H1 (cell line): ENCODE data around the gene SQOR. TPM values are rescaled to one million over a fixed set of nuclear protein-coding genes. Genes with fewer than 3 reads are reported as not detected.

Experiments
- CTCF ChIA-PET: fragments of 300-600 bp; sonication (Branson Sonifier 250); formaldehyde crosslinking; loops from one replicate; lab custom pipeline; 2021; ENCODE audit not compliant: partially characterized antibody; lab: Charles Lee
- POLR2A ChIA-PET: fragments of 300-600 bp; sonication (Branson Sonifier 250); formaldehyde crosslinking; loops from one replicate; lab custom pipeline; 2021; ENCODE audit warnings: inconsistent platforms; ENCODE audit not compliant: partially characterized antibody; lab: Charles Lee
- DNase-seq, 2 experiments: peaks; one replicate each; pipeline versions ENCODE4 v3.0.0 to v3.0.0-alpha.2; 2010 to 2022; ENCODE audit warnings: low spot score in 2 of 2, low read depth in 1 of 2, mixed read lengths in 1 of 2
- FAIRE-seq: peaks from 2 replicates; lab custom pipeline; 2011; peaks lifted over from hg19 to GRCh38; lab: Jason Lieb, UNC
- H2AFZ ChIP-seq: 2 replicates; pipeline ENCODE4 v1.8.1; 2012; ENCODE audit warnings: low read length, inconsistent platforms
- H2AK5ac ChIP-seq: 2 replicates; pipeline ENCODE4 v1.6.1; 2013; ENCODE audit warnings: low read depth, low read length
- H2BK120ac ChIP-seq: replicated peaks from 2 replicates; pipeline ENCODE3; 2013; ENCODE audit warnings: low read depth, low read length, inconsistent platforms
- H2BK12ac ChIP-seq: 2 replicates; pipeline ENCODE4 v1.6.1; 2013; ENCODE audit warnings: low read depth, low read length
- H2BK15ac ChIP-seq: 2 replicates; pipeline ENCODE4 v1.6.1; 2013; ENCODE audit warnings: low read length
- H2BK20ac ChIP-seq: 2 replicates; pipeline ENCODE4 v1.6.1; 2013; ENCODE audit warnings: low read length
- H2BK5ac ChIP-seq: 2 replicates; pipeline ENCODE4 v1.6.1; 2013; ENCODE audit warnings: low read depth, low read length
- H3K14ac ChIP-seq: 2 replicates; pipeline ENCODE4 v1.6.1; 2013; ENCODE audit warnings: inconsistent platforms; ENCODE audit not compliant: insufficient read length
- H3K18ac ChIP-seq: 2 replicates; pipeline ENCODE4 v1.6.1; 2013; ENCODE audit warnings: low read length; ENCODE audit errors: extremely low read depth
- H3K23ac ChIP-seq: 2 replicates; pipeline ENCODE4 v1.6.1; 2013; ENCODE audit warnings: inconsistent platforms; ENCODE audit not compliant: insufficient read length
- H3K23me2 ChIP-seq: 2 replicates; pipeline ENCODE4 v1.6.1; 2013; ENCODE audit warnings: low read depth, low read length
- H3K27ac ChIP-seq: 2 replicates; pipeline ENCODE4 v1.6.1; 2011; ENCODE audit warnings: low read depth, low read length, inconsistent platforms
- H3K27me3 ChIP-seq, 4 experiments: replicated peaks in 1 of 4; 1 replicate in 1 of 4; 2 replicates in 3 of 4; pipeline versions ENCODE4 v1.6.1 to v1.8.1; 2011 to 2013; ENCODE audit warnings: low read length in 3 of 4, mild to moderate bottlenecking in 3 of 4, inconsistent platforms in 2 of 4, mixed read lengths in 2 of 4, moderate library complexity in 1 of 4; ENCODE audit not compliant: control insufficient read depth in 3 of 4, insufficient read depth in 3 of 4; ENCODE audit errors: extremely low read depth in 1 of 4
- H3K36me3 ChIP-seq, 4 experiments: 2 replicates each; pipeline versions ENCODE4 v1.6.1 to v1.8.1; 2011 to 2013; ENCODE audit warnings: mild to moderate bottlenecking in 4 of 4, low read length in 3 of 4, moderate library complexity in 2 of 4, control low read depth in 1 of 4, inconsistent platforms in 1 of 4; ENCODE audit not compliant: insufficient read depth in 4 of 4, control insufficient read depth in 2 of 4
- H3K4ac ChIP-seq: replicated peaks from 2 replicates; pipeline ENCODE3; 2013; ENCODE audit warnings: low read length, low read depth, mixed read lengths, inconsistent platforms; ENCODE audit not compliant: insufficient read length
- H3K4me1 ChIP-seq, 4 experiments: replicated peaks in 1 of 4; 1 replicate in 1 of 4; 2 replicates in 3 of 4; pipeline versions ENCODE4 v1.6.1 to v1.8.1; 2011 to 2013; ENCODE audit warnings: low read length in 3 of 4, inconsistent platforms in 2 of 4, mixed read lengths in 1 of 4; ENCODE audit not compliant: insufficient read depth in 4 of 4, control insufficient read depth in 3 of 4
- H3K4me2 ChIP-seq, 2 experiments: 2 replicates each; pipeline versions ENCODE4 v1.6.1 to v1.8.1; 2011 to 2013; ENCODE audit warnings: low read depth in 2 of 2, low read length in 2 of 2, control low read depth in 1 of 2, inconsistent platforms in 1 of 2, mild to moderate bottlenecking in 1 of 2; ENCODE audit not compliant: insufficient read depth in 1 of 2
- H3K4me3 ChIP-seq, 4 experiments: fragments of 200-600, 300-600 bp in 1 of 4; sonication (generic), shearing (Covaris generic), sonication (Bioruptor Twin) in 1 of 4; 2 replicates each; pipeline versions ENCODE4 v1.5.1 to v1.8.1; 2011 to 2016; ENCODE audit warnings: low read length in 4 of 4, low read depth in 3 of 4, control low read depth in 2 of 4, inconsistent platforms in 2 of 4, mild to moderate bottlenecking in 2 of 4, mixed read lengths in 1 of 4, moderate library complexity in 1 of 4; ENCODE audit not compliant: insufficient read depth in 2 of 4; ENCODE audit errors: extremely low read depth in 1 of 4
- H3K56ac ChIP-seq: replicated peaks from 2 replicates; pipeline ENCODE3; 2013; ENCODE audit warnings: low read depth, mild to moderate bottlenecking, mixed read lengths, low read length, inconsistent platforms; ENCODE audit not compliant: insufficient read length
- H3K79me1 ChIP-seq: 2 replicates; pipeline ENCODE4 v1.6.1; 2013; ENCODE audit warnings: low read depth, low read length, control low read depth
- H3K79me2 ChIP-seq, 2 experiments: 2 replicates each; pipeline versions ENCODE4 v1.6.1 to v1.8.1; 2012 to 2013; ENCODE audit warnings: low read length in 2 of 2, mild to moderate bottlenecking in 2 of 2, inconsistent platforms in 1 of 2; ENCODE audit not compliant: insufficient read depth in 2 of 2, control insufficient read depth in 1 of 2
- H3K9ac ChIP-seq, 4 experiments: replicated peaks in 1 of 4; 1 replicate in 1 of 4; 2 replicates in 3 of 4; pipeline versions ENCODE4 v1.6.1 to v1.8.1; 2011 to 2013; ENCODE audit warnings: low read depth in 3 of 4, low read length in 3 of 4, control low read depth in 2 of 4, mild to moderate bottlenecking in 2 of 4, moderate library complexity in 2 of 4, inconsistent platforms in 1 of 4; ENCODE audit errors: extremely low read depth in 1 of 4
- H3K9me3 ChIP-seq, 2 experiments: 2 replicates each; pipeline versions ENCODE4 v1.6.1 to v1.8.1; 2012 to 2013; ENCODE audit warnings: mild to moderate bottlenecking in 2 of 2, moderate library complexity in 2 of 2, control low read depth in 1 of 2, inconsistent platforms in 1 of 2, low read depth in 1 of 2, low read length in 1 of 2, mixed read lengths in 1 of 2; ENCODE audit not compliant: insufficient read depth in 2 of 2
- H4K20me1 ChIP-seq, 2 experiments: replicated peaks in 1 of 2; 2 replicates each; pipeline versions ENCODE3 to v1.8.1; 2011 to 2013; ENCODE audit warnings: inconsistent platforms in 2 of 2, low read length in 2 of 2, mild to moderate bottlenecking in 1 of 2; ENCODE audit not compliant: insufficient read depth in 2 of 2, control insufficient read depth in 1 of 2
- H4K5ac ChIP-seq: 2 replicates; pipeline ENCODE4 v1.6.1; 2013; ENCODE audit warnings: low read length, low read depth, mixed read lengths, inconsistent platforms; ENCODE audit not compliant: insufficient read length
- H4K8ac ChIP-seq: 2 replicates; pipeline ENCODE4 v1.8.0; 2013; ENCODE audit warnings: mild to moderate bottlenecking, moderate library complexity, low read length, inconsistent platforms; ENCODE audit not compliant: insufficient read depth; ENCODE audit errors: extremely low read depth
- H4K91ac ChIP-seq: replicated peaks from 2 replicates; pipeline ENCODE3; 2013; ENCODE audit warnings: low read length, mixed read lengths, inconsistent platforms; ENCODE audit not compliant: insufficient read length
- GTF2F1 ChIP-seq: IDR thresholded peaks from 2 replicates; pipeline ENCODE4 v1.6.1; 2012; ENCODE audit warnings: low read depth, low read length, improper control_type of control experiment, borderline replicate concordance
- NANOG ChIP-seq: IDR thresholded peaks from 2 replicates; pipeline ENCODE4 v1.6.1; 2011; ENCODE audit warnings: low read length, low read depth, mild to moderate bottlenecking, inconsistent platforms; ENCODE audit not compliant: insufficient read depth, poor library complexity, severe bottlenecking
- RNF2 ChIP-seq: fragments of 200-900, 300-1000 bp; sonication (generic); IDR thresholded peaks from 2 replicates; pipeline ENCODE4 v1.7.1; 2016; ENCODE audit warnings: borderline replicate concordance, low read depth, mild to moderate bottlenecking, antibody characterized with exemption, low read length; ENCODE audit not compliant: poor library complexity, severe bottlenecking; ENCODE audit errors: missing control alignments
- SP2 ChIP-seq: IDR thresholded peaks from 2 replicates; pipeline ENCODE4 v1.6.1; 2012; ENCODE audit warnings: mild to moderate bottlenecking, low read length, inconsistent platforms
- TAF1 ChIP-seq: IDR thresholded peaks from 2 replicates; pipeline ENCODE4 v1.6.1; 2011; ENCODE audit warnings: mild to moderate bottlenecking, low read depth, low read length
- TCF12 ChIP-seq: IDR thresholded peaks from 2 replicates; pipeline ENCODE4 v1.6.1; 2011; ENCODE audit warnings: low read depth, mild to moderate bottlenecking, low read length
- TEAD4 ChIP-seq: IDR thresholded peaks from 2 replicates; pipeline ENCODE4 v1.6.1; 2012; ENCODE audit warnings: low read depth, low read length, inconsistent platforms, mixed read lengths
- WGBS, 2 experiments: shearing (Covaris generic) in 1 of 2; methylation state at CpG; one replicate each; pipeline versions ENCODE4 v1.1.6 to v1.1.7; 2013 to 2015; ENCODE audit warnings: low lambda C conversion rate in 2 of 2, mixed read lengths in 2 of 2, inconsistent platforms in 1 of 2, low coverage in 1 of 2, missing lambda C conversion rate in 1 of 2; ENCODE audit not compliant: insufficient replicate concordance in 2 of 2, insufficient coverage in 1 of 2, insufficient read length in 1 of 2; ENCODE audit errors: extremely low coverage in 1 of 2, missing lambda C conversion rate in 1 of 2; 5-methylcytosine and 5-hydroxymethylcytosine counted together
- polyA plus RNA-seq, 7 experiments: library from polyadenylated mRNA; depleted of rRNA in 3 of 7; stranded (reverse) in 5 of 7; unstranded in 2 of 7; fragments of >200 nt in 5 of 7; fragments of 200-250 nt in 2 of 7; gene quantifications; 1 replicate in 5 of 7; 2 replicates in 1 of 7; 4 replicates in 1 of 7; pipeline versions ENCODE4 v1.2.1 to v1.2.3, GENCODE V29; 2011 to 2013; ENCODE audit warnings: missing spikeins in 2 of 7, mixed read lengths in 2 of 7
- total RNA-seq: library from RNA; stranded (reverse); fragmentation: NEBNext Ultra II Directional; extraction: Animal tissue kit (Norgen Biotek cat#: 25700); gene quantifications from 2 replicates; pipeline ENCODE4 v1.2.1, GENCODE V29; 2021

SQOR gene
- total and polyA plus RNA-seq, 2 of the 8 experiments (the other 6 are each of a cell fraction or from before 2014, with no cell fraction given), result 0.20 to 0.22 TPM

GRCh38 chr15:45637141-45637540 is 2.3 kb downstream of the SQOR start:
- CTCF ChIA-PET, result interaction anchor here (1.0 kb wide), 1 partner anchor 23 kb away, joined by 3 read pairs; no protein-coding TSS in a partner anchor
- no peaks in the 10 kb centered on the region for H3K79me2 ChIP-seq
- H3K23me2 ChIP-seq, result peaks cover 10% of the 10 kb centered on the region; the same call in 1 of the 2 replicates
- no peak overlapping the region for H2BK120ac ChIP-seq
- no peak overlapping the region for H2BK12ac ChIP-seq
- no peak overlapping the region for H4K8ac ChIP-seq
- H3K23ac ChIP-seq, result no peak overlapping the region
- no peaks in the 10 kb centered on the region for H3K9me3 ChIP-seq
- no peaks in the 10 kb centered on the region for H4K20me1 ChIP-seq
- no peak overlapping the region for H3K56ac ChIP-seq
- H2AK5ac ChIP-seq, result no peak overlapping the region
- no peak overlapping the region for H2AFZ ChIP-seq
- no peak for TF ChIP-seq TEAD4
- no peak for TF ChIP-seq NANOG
- TF ChIP-seq TCF12, result no peak
- no peak for TF ChIP-seq SP2
- TF ChIP-seq TAF1, result no peak
- TF ChIP-seq GTF2F1, result no peak
- no peak for TF ChIP-seq RNF2
- TF ChIP-seq, all 59 proteins: peak for 0
- DNase-seq (no peak), FAIRE-seq (no peak)
- no peak overlapping the region for H3K4me3 ChIP-seq
- 82% methylated on average over 1 of the region's 1 CpG; no CpG with 5 or more reads in 1 of the 2 experiments for WGBS, 2 experiments
- peaks cover 0 to 7% (median 1%) of the 10 kb centered on the region in 4 experiments; a peak in 3 of 7 replicates for H3K4me1 ChIP-seq
- H3K9ac ChIP-seq, result no peak overlapping the region
- no peak overlapping the region for H3K27ac ChIP-seq
- peaks cover 0 to 24% (median 19%) of the 10 kb centered on the region in 4 experiments; a peak in 6 of 7 replicates for H3K27me3 ChIP-seq
- H4K5ac ChIP-seq, result no peak overlapping the region
- H3K4me2 ChIP-seq, result no peak overlapping the region
- POLR2A ChIA-PET, result no interaction called here
- no peak overlapping the region for H2BK5ac ChIP-seq
- H2BK15ac ChIP-seq, result no peak overlapping the region
- no peaks in the 10 kb centered on the region for H3K79me1 ChIP-seq
- no peak overlapping the region for H3K4ac ChIP-seq
- no peak overlapping the region for H3K18ac ChIP-seq
- H4K91ac ChIP-seq, result no peak overlapping the region
- no peak overlapping the region for H3K14ac ChIP-seq
- no peaks in the 10 kb centered on the region for H3K36me3 ChIP-seq
- no peak overlapping the region for H2BK20ac ChIP-seq
